ENCODE measurements around the gene OTOG. TPM values are rescaled to one million over a fixed set of nuclear protein-coding genes. Genes with fewer than 3 reads are reported as not detected.

The OTOG gene, protein sequence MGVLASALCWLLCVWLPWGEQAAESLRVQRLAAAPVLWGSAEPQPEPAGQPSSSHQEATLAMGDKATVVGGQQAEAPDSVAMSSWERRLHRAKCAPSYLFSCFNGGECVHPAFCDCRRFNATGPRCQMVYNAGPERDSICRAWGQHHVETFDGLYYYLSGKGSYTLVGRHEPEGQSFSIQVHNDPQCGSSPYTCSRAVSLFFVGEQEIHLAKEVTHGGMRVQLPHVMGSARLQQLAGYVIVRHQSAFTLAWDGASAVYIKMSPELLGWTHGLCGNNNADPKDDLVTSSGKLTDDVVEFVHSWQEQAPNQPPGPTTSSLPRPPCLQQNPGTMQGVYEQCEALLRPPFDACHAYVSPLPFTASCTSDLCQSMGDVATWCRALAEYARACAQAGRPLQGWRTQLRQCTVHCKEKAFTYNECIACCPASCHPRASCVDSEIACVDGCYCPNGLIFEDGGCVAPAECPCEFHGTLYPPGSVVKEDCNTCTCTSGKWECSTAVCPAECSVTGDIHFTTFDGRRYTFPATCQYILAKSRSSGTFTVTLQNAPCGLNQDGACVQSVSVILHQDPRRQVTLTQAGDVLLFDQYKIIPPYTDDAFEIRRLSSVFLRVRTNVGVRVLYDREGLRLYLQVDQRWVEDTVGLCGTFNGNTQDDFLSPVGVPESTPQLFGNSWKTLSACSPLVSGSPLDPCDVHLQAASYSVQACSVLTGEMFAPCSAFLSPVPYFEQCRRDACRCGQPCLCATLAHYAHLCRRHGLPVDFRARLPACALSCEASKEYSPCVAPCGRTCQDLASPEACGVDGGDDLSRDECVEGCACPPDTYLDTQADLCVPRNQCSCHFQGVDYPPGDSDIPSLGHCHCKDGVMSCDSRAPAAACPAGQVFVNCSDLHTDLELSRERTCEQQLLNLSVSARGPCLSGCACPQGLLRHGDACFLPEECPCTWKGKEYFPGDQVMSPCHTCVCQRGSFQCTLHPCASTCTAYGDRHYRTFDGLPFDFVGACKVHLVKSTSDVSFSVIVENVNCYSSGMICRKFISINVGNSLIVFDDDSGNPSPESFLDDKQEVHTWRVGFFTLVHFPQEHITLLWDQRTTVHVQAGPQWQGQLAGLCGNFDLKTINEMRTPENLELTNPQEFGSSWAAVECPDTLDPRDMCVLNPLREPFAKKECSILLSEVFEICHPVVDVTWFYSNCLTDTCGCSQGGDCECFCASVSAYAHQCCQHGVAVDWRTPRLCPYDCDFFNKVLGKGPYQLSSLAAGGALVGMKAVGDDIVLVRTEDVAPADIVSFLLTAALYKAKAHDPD (N-terminal part only)
- not detected for total RNA-seq

DNA sequence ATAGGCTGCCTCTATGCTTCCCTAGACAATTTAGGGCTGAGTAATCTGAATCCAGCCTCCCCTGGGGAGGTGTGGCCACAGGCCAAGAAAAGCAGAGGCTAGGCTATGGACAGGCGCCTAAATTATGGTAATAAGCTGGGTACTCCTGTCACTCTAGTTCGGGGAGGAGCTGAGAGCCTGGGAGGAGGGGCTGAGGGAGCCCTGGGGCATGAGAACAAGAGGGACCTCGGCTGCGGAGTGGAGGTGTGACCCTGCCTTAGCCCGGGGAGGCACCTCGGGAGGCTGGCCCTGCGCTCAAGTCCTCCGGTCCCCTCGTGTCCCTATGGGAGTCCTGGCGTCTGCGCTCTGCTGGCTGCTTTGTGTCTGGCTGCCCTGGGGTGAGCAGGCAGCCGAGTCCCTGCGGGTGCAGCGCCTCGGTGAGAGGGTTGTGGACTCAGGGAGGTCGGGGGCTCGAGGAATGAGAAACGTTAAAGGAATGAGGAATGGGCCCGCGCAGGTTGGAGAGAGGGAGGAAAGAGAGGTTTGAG is at the start of gene OTOG:
Gene OTOG, plus strand, starts transcription at position 209 of the 527 bp plus-strand sequence. Its CDS starts 114 bp downstream, at position 323.
- TF ChIP-seq, protein P1, sequence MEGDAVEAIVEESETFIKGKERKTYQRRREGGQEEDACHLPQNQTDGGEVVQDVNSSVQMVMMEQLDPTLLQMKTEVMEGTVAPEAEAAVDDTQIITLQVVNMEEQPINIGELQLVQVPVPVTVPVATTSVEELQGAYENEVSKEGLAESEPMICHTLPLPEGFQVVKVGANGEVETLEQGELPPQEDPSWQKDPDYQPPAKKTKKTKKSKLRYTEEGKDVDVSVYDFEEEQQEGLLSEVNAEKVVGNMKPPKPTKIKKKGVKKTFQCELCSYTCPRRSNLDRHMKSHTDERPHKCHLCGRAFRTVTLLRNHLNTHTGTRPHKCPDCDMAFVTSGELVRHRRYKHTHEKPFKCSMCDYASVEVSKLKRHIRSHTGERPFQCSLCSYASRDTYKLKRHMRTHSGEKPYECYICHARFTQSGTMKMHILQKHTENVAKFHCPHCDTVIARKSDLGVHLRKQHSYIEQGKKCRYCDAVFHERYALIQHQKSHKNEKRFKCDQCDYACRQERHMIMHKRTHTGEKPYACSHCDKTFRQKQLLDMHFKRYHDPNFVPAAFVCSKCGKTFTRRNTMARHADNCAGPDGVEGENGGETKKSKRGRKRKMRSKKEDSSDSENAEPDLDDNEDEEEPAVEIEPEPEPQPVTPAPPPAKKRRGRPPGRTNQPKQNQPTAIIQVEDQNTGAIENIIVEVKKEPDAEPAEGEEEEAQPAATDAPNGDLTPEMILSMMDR (IDR thresholded peaks at IDR 0.05; ENCODE audit: low read depth): no peak

- TF ChIP-seq, protein P1 (IDR thresholded peaks at IDR 0.05; ENCODE audit: low read depth): no peak
These were observed 49.0 kb upstream of the OTOG start for GRCh38 chr11:17498058-17498457.

DNA sequence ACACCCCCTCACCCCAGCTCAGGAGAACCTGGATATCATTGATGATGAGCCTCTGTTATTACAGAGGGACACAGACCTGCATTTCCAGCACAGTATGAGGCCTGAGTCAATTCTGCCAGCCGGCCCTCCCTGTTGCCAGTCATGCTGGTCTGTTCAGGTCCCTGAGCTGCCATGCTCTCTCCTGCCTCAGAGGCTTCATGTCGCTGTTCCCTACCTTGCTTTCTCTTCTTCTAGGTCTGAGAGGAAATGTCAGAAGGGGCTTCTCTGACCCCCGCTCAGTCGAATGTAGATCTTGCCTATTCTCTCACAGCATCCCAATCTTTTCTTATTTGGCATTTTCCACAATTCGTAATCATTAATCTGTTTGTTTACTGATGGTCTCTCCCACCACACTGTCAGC is 48.6 kb upstream of the OTOG start:
- TF ChIP-seq, protein P1 (IDR thresholded peaks at IDR 0.05; ENCODE audit: low read depth): no peak

DNA sequence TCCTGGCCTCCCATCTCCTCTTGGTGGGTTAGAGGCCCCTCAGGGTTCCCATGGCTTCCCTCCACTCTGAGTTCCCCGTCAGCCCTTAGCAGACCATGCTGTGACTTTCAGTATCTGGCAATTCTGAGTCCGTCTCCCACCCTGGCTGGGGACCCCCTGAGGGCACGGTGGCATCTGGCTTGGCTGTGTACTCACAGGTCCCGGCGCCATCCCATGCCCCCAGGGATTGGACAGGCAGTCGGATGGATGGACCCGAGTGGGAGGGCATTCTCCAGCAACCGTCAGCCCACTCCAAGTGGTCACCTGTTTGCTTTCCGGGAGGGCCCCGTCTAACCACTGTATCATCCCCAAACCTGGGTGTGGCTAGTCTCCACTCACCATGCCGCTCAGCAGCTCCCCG is 46.4 kb upstream of the OTOG start:
- TF ChIP-seq, protein P1 (IDR thresholded peaks at IDR 0.05; ENCODE audit: low read depth): no peak

DNA sequence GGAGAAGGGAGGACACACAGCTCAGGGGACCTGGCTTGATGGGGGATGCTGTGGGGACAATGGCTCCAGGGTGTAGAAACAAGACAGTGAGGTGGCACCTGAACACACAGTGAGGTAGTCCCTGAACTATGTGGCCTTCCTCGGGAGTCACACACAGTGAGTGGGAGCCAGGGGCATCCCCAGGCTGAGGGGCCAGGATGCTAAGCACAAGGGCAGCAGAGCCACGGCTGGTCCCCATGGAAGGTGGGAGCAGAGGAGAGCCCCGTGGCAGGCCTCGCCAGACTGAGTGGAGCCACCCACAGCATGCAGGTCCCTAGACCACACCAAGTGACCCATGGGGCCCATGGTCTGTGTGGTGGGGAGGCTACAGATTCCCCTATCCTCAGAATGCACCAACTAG is 44.4 kb upstream of the OTOG start:
- TF ChIP-seq, protein P1 (IDR thresholded peaks at IDR 0.05; ENCODE audit: low read depth): no peak

DNA sequence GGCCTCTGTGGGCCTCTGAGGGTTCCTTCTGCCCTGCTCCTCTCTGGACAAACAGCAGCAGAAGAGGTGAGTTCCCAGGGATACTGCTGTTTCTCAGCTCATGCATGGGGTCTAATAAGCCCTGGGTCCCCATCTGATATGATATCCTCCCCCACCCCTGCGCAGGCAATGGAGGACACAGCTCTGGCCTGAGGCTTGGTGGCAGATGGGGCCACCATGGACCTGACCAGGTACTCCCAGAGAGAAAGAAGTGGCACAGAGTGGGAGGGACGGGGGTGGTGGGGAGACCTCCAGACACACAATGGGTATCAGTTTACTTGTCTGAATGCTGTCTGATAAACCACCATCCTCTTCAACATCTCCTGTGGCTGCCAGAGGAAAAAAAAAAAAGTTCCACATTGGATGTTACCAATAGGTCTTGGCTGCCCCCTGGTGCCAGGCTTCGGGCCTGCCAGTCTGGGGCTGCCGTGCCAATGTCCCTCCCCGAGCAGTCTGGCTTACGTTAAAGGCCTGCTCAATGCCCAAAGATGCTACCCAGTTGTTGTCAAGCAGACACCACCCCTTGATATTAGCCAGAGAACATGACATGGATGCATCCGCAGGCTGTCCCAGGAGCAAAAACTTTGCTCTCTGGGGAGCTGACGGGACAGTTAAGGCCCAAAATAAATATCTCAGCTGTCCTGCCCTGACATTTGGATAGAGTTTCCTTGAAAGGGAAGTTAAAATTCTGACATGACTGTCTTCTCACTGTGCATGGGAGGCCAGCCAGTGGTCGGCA is 42.5 kb upstream of the OTOG start:
- TF ChIP-seq, protein P1 (IDR thresholded peaks at IDR 0.05; ENCODE audit: low read depth): no peak

Measured in subcutaneous adipose tissue (tissue), 4 donors.